DOHH2 (cell line): ENCODE data around the gene OXTR.

Source experiments
- CTCF ChIP-seq: fragments of 200-600 bp; sonication (generic); IDR thresholded peaks from one replicate; pipeline ENCODE4 v1.5.1; 2014; ENCODE audit warnings: antibody characterized with exemption, mild to moderate bottlenecking, low read depth, low read length; ENCODE audit not compliant: poor library complexity, severe bottlenecking
- EZH2phosphoT487 ChIP-seq: fragments of 200-600 bp; sonication (generic); IDR thresholded peaks from 2 replicates; pipeline ENCODE4 v1.6.1; 2017; ENCODE audit warnings: borderline replicate concordance, mild to moderate bottlenecking, antibody characterized with exemption, low read length, moderate library complexity, mixed read lengths

- TF ChIP-seq CTCF, result no peak
- TF ChIP-seq EZH2phosphoT487, result no peak
These were observed 59.5 kb downstream of the OXTR start for GRCh38 chr3:8709801-8710507.
